GM21825 (cell line): ENCODE results near the gene SLC8A3.

Experiments
- ATAC-seq: cut with Tn5 transposase; IDR thresholded peaks from one replicate; pipeline ENCODE4 v1.9.1; 2021; ENCODE audit warnings: mild to moderate bottlenecking, moderate library complexity; ENCODE audit not compliant: unreplicated experiment

The SLC8A3 gene

DNA sequence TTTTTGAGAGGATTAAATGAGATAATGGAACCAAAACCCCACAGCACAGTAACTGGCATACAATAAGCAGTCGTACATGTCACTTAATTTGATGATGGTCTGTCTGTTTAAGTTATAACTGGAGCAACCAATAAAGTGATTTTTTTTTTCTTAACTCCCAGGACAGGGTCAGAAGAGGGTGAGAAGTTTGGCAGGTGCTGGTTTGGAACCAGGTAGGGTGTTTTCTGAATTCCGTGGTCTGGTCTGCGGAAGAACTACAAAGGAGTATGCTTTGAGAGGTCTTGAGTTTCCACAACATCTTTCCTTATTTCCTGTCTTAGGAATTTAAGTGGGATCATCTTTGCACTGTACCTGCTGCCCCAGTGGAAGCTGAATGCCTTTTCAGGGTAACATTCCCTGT lies 111.7 kb downstream of the SLC8A3 start:
- no peak for ATAC-seq

GRCh38 chr14:70073924-70074566 lies 114.7 kb downstream of the SLC8A3 start:
- ATAC-seq, result no peak

DNA sequence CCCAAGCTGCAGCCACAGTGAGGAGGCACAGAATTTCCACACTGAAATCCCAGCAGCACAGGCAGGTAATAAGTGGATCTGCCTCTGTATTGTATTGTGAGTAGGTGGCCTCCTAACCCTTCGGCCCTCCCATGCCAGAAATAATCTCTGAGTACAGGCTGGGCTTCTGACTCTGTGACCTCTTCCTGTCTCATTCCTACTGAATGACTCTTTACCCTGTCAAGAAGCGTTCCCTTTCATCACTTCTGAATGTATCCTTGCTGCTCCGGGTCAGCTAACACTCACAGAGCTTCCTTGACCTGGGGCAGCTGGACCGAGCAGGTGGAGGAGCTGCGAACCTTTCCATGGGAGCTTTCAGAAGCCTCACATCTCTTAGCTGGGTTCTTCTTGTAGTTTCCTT lies 119.6 kb downstream of the SLC8A3 start:
- no peak for ATAC-seq

DNA sequence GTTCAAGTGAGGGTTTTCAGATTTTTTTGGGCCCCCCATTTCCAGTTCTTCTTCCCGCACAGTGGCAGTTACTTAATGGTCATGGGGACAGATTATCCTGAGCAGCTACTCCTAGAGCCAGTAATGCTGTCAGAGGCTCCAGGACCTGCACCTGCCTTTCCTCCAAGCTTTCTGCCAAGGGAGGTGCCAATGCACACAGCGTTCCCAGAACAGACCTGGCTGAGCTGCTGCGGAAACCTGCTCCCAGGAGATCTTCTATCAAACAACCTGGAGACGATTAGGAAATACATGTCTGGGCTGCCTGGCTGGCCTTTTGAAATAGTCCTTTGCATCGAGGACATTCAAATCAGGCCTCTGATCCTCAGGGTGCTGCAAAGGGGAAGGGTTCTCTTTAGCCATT lies 120.9 kb downstream of the SLC8A3 start:
- ATAC-seq, result no peak

DNA sequence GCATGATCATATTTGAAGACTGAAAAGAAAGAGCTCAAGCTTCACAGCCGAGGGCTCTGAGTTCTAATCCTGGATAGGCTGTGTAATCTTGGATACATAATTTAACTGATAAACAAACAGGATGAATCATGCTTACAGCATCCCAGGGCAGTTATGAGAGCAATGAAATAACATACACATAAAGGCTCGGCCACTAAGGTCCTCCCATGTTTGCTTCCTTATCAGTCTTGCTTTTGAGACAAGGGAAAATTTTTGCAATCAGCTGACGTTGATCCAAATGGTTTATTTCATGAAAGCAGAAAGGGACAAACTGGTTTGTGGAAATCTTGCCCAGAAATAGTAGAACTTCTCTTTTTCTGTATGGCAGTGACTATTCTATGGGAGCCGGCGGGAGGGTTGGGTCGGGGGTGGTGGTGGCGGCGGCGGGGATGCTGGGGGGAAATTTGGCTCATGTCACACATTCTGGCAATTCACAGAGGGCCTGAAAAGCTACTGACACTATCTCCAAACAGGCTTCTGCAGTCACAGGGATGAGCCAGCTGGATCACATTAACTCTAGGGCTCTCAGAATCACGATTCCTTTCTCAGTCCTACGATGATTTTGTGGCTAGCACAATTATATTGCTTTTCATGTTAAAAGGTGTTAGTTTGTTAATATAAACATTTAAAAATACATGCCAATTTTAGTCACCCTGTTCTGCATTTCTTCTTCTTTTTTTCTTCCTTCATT lies 124.5 kb downstream of the SLC8A3 start:
- no peak for ATAC-seq

GRCh38 chr14:70061108-70061507 lies 127.6 kb downstream of the SLC8A3 start:
- no peak for ATAC-seq

GRCh38 chr14:70059545-70059944 lies 129.2 kb downstream of the SLC8A3 start:
- ATAC-seq, result no peak

GRCh38 chr14:70057519-70058136 lies 131.1 kb downstream of the SLC8A3 start:
- no peak for ATAC-seq

- no peak for ATAC-seq
These were observed 135.8 kb downstream of the SLC8A3 start for GRCh38 chr14:70052990-70053389.

DNA sequence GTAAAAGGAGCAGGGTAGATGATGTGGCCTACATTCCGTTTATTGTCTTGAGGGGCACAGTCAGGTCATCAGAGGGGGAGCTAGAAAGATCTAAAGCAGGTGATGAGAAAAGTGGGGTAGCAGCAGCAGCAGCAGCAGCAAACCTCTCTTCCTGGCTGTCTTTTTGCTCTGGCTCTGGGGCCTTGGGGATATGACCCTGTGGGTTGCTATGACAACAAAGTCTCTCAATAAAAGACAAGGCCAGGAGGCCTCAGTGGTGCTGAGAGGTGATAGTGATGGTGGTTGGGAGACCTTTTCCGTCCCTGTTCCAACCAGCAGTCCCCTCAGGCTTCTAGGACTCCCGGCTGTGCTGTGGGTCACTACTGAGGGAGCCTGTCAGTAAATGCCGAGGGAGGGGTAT lies 138.6 kb downstream of the SLC8A3 start:
- no peak for ATAC-seq

DNA sequence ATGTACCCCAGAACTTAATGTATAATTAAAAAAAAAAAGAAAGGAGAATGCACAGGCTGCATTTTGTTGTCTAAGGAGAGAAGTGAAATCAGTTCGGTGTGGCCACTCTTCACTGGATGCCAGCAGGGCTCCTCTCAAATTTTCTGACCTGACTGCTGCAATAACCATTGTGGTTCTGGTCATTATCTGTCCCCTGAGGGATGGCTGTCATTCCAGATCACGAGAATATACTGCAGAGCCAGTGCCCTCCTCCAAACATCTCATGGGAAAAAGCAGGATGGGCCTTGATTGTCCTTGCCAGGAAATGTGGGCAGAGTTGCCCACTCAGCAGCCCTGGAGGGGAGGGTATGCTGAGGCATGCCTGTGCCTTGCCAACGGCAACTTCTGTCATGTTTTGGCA lies 139.1 kb downstream of the SLC8A3 start:
- no peak for ATAC-seq

- no peak for ATAC-seq
These were observed 140.5 kb downstream of the SLC8A3 start for GRCh38 chr14:70048313-70048654.

DNA sequence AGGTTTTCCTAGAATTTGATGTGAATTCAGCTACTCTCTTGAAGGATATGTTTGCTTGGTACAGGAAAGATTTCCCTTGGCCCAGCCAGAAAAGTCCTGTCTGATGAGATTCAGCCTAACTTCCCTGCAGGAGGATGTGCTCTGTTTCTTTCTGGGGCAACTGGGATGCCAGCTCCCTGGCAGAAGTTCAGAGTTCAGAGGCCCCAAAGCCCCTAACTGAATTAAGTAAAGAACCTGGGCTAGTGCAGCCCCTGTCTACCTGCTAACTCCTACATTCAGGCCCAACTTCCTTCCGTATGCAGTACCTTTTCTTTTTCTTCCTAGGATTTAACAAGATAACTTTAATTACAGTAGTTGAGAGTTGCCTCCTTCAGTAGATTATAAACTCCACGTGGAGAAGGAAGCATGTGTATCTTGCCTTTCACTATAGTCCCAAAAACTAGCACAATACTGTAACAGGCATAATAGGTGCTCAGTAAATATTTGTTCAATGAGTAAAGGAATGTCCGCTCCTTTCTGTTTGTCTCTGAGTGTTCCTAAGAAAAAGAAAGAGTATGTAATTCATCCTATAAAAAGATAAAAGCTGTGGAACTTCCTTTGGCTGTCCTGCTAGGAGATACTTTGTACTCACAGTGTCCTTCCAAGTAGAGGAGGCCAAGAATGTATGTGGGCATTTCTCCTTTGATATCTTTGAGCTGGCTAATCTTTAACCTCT lies 141.0 kb downstream of the SLC8A3 start:
- no peak for ATAC-seq

DNA sequence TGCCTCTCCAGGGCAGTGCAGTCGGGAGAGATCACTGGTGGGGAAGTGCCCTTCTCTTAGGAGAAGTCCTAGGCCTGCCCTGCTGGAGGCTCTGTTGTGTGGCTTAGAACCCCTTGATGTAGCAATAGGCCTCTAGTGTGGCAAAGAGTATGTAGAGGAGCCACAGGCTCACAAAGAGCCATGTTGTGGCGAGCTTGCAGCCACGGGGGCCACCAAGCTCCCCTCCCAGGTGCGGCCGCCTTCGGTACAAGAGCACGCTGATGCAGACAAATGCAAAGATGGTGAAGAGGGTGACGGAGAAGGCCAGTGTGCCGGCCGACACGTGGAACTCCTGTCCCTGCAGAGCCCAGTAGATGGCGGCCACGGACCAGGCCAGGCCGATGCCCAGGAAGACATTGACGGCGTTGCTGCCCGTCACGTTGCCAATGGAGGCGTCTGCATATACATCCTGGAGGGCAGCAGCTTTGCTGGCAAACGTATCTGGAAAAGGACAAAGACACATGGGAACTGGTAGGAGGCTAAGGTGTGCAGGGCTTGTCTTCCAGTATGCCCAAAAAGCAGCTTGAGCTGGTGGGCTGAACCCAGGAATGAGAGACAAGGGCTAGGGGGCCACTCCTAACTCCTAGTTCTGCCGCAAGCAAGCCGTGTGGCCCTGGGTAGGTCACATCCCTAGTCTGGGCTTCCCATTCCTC lies 142.8 kb downstream of the SLC8A3 start:
- no peak for ATAC-seq

DNA sequence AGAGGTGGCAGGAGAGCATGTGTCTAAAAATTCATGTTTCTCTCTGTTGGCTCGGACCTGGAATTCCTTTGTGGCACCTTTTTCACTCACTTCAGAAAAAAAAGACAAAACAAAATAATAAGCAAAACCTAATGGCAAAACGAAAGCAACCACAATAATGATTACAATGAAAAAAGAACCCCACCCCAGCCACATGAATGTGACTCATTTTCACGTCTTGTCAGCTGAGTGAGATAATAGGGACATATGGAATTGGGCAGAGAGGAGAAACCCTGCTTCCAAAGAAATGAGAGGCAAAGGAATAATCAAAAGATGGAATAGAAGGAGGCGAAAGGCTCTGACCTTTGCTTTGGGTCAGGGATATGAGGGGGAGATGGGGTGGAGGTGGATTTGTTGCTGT lies 143.4 kb downstream of the SLC8A3 start:
- no peak for ATAC-seq

DNA sequence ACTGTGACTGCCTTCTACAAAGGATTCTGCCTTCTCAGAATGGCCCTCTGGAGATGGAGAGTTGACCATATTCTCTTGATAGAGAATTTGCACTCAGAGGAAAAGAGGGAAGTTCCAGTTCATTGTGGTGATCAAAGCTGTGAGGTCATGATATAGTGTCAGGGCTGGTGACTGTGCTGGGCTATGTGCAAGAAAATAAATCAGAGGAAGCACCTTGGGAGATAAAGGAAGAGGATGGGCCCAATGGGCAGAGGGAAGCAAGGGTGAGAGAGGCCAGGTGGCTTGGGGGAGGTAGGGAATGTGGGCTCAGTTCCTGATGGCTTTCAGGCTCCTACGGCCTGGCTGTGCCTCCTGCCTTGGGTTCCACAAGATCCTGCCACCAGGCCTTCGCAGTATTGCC lies 145.8 kb downstream of the SLC8A3 start:
- ATAC-seq, result no peak

GRCh38 chr14:70036665-70037064 lies 152.1 kb downstream of the SLC8A3 start:
- ATAC-seq, result no peak

DNA sequence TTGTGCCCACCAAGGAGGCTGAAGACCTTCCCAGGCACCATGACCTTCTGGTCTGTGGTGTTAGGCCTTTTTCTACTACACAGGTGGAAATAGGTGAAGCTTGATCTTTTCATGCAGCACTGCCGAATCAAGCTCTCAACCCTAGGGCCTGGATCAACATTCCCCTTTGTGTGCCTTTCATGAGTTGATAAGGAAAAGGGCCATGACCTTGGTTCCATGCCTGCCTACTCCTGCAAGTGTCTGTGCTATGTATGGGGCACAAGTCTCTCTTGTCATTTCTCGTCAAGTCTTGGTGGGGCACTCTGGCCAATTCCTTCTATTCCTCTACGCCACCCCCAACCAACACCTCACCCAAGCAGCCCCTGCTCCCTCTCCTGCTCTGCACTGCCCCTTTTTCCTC lies 154.5 kb downstream of the SLC8A3 start:
- ATAC-seq, result no peak

- no peak for ATAC-seq
These were observed 155.2 kb downstream of the SLC8A3 start for GRCh38 chr14:70033561-70033960.

DNA sequence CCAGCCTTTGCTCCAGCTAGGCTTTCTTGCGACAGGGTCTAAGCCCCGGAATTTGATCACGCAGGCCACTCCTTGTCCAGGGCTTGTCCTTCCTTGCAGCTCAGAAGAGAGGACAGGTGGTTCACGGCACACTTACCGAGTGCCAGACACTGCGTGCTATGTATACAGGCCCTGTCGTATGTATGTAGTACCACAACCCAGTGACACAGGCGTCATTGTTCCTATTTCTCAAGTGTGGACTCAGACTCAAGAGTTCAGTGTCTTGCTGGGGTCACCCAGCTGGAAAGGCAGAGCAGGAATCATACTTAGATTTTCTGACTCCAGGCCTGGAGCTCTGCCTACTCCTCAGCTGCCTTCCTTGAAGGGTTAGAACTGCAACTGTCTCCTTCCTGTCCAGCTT lies 155.6 kb downstream of the SLC8A3 start:
- no peak for ATAC-seq

GRCh38 chr14:70032447-70032846 lies 156.3 kb downstream of the SLC8A3 start:
- no peak for ATAC-seq
